Kidney capillary endothelial cell (primary cell): ENCODE data around the gene NUMA1.

Experiments
- DNase-seq: peaks from one replicate; pipeline ENCODE4 v3.0.0-alpha.2; 2018; ENCODE audit warnings: low spot score

Gene NUMA1

DNA sequence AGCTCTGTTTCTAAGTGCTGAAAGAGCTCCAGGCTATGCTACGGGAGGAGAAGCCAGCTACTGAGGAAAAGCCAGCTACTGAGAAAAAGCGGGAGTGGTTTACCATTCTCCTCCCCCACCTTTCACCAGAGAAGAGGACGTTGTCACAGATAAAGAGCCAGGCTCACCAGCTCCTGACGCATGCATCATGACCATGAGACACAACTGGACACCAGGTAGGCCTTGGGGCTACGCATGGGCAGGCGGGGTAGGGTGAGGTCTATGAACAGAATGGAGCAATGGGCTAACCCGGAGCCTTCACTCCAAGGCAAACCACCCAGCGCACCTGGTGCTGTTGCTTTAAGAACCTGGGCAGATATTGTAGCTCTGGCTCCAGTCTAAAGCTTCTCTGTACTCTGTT, 80.5 kb downstream of the NUMA1 start:
- no peak for DNase-seq

DNA sequence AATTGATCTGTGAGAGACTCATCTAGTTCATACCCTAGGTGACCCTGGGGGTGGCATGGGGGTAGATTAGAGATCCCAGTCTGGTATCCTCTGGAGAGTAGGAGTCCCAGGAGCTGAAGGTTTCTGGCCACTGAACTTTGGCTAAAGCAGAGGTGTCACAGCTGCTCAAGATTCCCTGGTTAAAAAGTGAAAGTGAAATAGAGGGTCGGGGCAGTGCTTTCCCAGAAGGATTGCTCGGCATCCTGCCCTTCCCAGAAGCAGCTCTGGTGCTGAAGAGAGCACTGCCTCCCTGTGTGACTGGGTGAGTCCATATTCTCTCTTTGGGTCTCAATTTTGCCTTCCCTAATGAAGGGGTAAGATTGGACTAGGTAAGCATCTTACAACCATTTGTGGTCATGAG, 81.0 kb downstream of the NUMA1 start:
- DNase-seq: no peak

GRCh38 chr11:71998649-71999310, 81.6 kb downstream of the NUMA1 start, which contains the start of gene IL18BP:
IL18BP (plus strand) TSS chr11:71998909; CDS start chr11:71999985, 1,076 bp downstream.
- DNase-seq: peak; percentile 40

DNA sequence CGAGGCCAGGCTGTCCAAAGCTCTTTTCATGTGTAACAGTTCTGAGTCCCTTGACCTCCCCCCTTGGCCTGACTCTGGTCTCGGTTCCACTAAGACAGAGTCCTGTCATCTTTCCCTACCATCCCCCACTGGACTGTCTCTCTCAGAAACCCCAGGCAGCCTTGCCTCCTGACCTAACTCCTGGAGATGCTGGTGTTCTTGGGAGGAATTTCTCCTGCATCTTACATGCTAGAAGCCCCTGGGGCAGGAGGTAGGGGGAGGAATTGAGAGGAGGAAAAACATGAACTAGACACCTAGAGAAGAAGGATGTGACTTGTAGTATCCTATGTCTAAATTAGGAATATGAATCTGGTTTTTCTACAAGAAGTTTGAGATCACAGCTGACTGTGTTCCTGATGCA, 82.3 kb downstream of the NUMA1 start:
- no peak for DNase-seq

DNA sequence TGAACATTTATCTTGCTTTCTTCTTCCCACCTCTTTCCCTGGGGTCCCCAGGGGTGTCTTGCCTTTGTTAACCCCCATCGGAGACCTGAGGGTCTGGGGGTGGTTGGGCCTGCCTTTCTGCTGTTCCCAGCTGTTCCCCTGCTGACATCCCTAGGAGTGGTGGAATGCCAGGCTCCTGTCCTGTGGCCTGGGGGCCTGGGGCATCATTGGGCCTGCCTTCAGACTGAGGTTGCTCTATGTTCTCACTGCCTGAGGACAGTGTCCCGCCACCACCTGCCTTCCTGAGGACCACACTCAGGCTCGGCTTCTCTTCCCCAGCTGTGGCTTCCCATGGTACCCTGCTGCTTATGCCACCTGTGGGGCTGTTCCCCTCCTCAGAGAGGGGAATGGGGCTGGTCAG, 82.7 kb downstream of the NUMA1 start:
- no peak for DNase-seq

DNA sequence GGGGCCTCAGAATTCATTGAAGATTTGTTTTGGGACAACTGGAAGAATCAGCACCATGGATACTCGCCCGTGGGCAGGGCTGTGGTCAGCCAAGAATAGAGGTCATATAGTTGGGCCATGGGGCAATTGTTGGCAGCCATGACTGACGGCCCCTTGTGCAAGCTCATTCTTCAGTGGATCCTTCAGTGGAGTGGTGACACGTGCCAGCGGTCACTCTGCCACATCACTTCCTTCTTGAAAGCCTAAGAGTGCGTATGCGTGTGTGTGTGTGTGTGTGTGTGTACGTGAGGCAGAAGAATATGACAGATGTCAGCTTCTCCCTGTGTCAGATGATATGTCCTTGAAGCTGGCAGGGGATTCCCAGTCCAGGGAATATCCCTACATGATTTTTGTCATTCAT, 83.4 kb downstream of the NUMA1 start:
- no peak for DNase-seq

- no peak for DNase-seq
Observed at GRCh38 chr11:71996517-71996916, 83.8 kb downstream of the NUMA1 start.

DNA sequence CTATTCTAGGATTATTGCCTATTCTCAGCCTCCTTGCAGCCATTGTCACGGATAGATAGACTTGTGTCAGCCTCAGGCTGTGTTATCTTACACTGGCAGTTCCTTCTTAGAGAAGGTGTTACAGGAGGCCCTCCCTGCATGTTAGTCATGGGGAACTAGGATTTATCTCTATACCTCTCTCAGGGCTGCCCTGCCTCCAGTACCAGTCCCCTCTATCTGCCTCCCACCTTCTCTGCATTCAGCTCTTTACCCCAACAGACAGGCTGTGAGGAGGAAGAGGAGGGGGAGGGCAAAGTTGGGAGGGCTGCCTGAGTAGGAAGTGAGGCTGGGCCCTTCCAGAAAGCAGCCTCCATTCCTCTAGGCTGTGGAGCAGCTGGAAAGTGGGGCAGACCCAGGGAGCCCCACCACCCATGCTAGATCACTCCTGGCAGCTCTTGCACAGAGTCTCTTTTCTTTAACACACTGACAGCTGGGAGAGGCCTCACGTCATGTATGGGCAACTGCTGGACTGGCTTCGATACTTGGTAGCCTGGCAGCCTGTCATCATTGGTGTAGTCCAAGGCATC, 84.5 kb downstream of the NUMA1 start:
- no peak for DNase-seq

- no peak for DNase-seq
Observed at GRCh38 chr11:71994786-71995185, 85.6 kb downstream of the NUMA1 start.

- DNase-seq: no peak
Observed at GRCh38 chr11:71992136-71992730, 88.1 kb downstream of the NUMA1 start.

- DNase-seq: no peak
Observed at GRCh38 chr11:71991494-71991893, 88.8 kb downstream of the NUMA1 start.

- no peak for DNase-seq
Observed at GRCh38 chr11:71990701-71991100, 89.6 kb downstream of the NUMA1 start.

- no peak for DNase-seq
Observed at GRCh38 chr11:71988050-71988449, 92.3 kb downstream of the NUMA1 start.

DNA sequence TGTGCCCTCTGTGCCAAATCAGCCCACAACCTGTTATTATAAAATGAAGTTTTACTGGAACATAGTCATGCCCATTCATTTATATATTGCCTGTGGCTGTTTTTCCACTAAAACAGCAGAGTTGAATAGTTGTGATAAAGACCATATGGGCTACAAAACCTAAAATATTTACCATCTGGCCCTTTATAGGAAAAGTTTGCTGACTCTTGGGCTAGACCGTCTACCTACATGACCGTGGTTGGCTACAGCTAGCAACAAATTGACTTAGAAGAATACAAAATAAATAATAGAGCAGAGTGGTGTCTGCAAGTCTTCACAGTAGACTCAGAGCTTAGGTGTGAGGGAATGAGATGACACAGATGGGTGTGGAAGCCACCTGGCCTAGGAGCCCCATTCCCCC, 92.8 kb downstream of the NUMA1 start:
- DNase-seq: no peak

DNA sequence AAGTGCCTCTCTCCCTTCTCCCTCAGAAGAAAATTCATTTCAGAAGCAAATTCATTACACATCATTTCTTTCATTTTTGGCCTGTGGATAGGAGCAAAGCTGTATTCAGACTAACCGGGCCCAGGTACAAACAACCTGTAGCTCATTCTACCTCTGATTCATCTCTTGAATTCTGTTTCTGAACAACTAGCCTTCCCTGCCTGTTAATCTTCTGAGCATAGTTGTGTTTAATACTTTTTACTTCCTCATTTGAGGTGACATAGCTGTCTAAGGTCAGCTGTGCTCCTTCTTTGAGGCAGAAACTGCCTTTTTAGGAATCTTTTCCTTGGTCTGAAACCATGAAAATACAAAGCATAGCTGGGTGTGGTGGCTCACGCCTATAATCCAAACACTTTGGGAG, 94.2 kb downstream of the NUMA1 start:
- DNase-seq: no peak

- no peak for DNase-seq
Observed at GRCh38 chr11:71979602-71980001, 100.7 kb downstream of the NUMA1 start.

DNA sequence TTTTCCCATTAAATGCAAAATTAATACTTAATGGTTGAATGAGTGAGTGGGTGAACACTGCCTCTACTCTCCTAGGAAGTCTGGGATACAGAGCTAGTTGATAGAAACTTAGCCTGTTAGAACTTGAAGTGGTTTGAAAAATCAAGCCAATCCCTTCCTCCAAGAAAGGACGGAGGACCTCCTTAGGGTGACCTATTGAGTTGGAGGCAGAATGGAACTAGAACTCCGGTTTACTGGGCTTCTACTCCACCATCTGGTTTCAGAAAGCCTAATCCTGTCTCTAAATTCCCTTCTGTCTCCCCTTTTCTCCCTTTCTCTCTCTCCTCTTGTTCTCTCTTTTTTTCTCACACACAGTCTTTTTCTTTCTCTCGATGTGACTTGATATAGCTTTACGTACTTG, 101.2 kb downstream of the NUMA1 start:
- no peak for DNase-seq

DNA sequence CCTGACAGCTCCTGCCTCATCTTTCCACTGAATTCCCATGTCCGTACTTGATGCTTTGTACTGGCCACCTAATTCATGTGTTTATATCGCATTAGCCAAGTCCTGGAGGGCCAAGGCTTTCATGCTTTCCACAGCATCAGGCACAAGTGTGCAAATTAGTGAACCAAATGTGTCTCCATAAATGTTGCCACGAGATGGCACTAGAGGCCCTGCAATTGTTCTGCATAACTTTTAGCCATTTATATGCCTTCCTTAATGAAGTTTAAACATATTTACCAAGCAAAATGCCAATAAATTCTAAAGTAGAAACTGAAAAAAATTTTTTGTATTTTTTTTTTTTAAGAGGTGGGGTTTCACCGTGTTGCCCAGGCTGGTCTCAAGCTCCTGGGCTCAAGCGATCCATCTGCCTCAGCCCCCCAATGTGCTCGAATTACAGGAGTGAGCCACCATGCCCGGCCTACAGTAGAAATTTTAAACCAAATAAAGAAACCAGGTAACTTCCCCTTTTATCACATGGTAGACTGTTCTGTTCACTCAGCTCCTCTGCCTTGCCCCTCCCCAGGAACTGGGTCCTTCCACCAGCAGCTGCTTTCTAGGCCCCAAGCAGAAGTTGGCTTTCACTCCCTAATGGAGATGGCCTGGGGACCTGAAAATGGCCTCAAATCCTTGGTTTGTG, 102.5 kb downstream of the NUMA1 start:
- DNase-seq: peak; percentile 32

DNA sequence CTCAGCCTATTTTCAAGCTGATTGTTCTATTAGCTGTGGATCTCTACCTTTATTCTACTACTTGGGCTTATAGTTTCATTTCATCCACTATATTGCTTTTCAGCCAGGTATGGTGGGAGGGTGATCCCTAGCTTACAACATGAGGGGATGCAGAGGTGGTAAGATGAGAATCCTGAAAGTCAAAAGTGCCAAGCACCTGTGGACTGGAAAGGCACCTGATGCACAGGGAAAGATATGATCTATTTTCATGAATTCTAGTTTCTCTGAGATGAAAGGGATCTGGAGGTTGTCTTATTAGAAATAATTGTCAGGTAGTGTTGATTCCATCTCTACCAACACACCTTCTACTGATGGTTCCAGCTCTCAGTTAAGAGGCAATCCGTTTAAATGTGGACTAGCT, 103.3 kb downstream of the NUMA1 start:
- no peak for DNase-seq

DNA sequence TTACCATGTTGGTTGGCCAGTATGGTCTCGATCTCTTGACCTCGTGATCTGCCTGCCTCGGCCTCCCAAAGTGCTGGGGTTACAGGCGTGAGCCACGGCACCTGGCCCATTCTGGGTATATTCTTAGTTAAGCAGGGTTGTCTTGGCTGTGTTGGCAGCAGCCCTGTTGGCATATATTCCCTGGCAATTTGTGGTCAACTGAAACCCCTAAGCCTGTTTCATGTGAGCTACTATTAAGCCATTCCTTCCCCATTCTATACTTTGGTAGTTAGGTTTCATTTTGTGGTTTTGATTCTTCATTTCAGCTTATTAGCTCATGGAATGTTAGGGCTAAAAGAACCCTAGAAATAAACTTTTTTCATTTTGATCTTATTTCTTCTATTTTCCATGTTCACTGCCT, 103.8 kb downstream of the NUMA1 start:
- no peak for DNase-seq

DNA sequence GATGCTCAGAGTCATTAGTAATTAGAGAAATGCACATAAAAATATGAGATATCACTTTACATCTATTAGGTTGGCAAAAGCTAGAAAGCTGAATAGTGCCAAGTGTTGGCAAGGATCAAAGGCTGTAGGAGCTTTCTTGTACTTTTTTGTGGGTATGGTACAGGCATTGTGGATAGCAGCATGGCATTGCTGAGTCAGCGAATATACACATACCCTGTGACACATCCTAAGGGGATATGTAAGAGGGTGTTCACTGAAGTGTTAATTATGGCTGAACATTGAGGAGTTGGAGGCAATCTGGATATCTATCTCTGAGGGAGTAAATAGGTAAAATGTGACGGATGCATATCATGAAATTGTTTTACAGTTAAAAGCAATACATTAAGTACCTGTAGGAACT, 108.7 kb downstream of the NUMA1 start:
- no peak for DNase-seq

DNA sequence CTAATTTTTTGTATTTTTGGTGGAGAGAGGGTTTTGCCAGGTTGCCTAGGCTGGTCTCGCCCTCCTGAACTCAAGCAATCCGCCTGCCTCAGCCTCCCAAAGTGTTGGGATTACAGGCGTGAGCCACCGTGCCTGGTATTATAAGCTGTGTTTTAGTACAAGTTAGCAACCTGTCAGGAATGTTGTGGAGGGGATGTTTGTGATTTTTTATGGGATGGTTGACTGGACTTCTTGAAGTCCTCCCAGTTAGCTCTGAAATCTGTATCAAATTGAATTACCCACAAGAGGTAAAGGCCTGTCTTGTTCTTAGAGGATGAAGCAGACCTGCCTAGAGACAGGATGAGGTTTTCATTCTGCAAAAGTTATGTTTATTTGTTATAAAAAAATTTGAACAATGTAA, 115.7 kb downstream of the NUMA1 start:
- no peak for DNase-seq

DNA sequence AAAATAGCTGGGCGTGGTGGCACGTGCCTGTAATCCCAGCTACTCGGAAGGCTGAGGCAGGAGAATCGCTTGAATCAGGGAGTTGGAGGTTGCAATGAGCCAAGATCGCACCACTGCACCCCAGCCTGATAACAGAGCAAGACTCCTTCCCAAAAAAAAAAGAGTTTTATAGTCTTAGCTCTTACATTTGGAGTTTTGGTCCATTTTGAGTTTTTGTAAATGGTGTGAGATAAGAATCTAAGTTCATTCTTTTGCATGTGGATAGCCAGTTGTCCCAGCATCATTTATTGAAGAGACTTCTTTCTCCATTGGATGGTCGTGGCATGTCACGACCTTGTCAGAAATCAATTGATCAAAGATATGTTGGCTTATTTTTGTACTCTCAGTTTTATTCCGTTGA, 116.9 kb downstream of the NUMA1 start:
- DNase-seq: no peak
